WI38 (cell line): ENCODE results near the gene TSPY2.
"Not testable (repeated sequence)": the region's sequence is repeated elsewhere in the genome, so short reads cannot be mapped to it uniquely, and the experiment has no call there.

Experiments
- H3K4me3 ChIP-seq: 2 replicates; pipeline ENCODE4 v1.5.1; 2011; ENCODE audit warnings: low read depth, mild to moderate bottlenecking, control low read depth, low read length

The TSPY2 gene, protein sequence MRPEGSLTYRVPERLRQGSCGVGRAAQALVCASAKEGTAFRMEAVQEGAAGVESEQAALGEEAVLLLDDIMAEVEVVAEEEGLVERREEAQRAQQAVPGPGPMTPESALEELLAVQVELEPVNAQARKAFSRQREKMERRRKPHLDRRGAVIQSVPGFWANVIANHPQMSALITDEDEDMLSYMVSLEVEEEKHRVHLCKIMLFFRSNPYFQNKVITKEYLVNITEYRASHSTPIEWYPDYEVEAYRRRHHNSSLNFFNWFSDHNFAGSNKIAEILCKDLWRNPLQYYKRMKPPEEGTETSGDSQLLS

DNA sequence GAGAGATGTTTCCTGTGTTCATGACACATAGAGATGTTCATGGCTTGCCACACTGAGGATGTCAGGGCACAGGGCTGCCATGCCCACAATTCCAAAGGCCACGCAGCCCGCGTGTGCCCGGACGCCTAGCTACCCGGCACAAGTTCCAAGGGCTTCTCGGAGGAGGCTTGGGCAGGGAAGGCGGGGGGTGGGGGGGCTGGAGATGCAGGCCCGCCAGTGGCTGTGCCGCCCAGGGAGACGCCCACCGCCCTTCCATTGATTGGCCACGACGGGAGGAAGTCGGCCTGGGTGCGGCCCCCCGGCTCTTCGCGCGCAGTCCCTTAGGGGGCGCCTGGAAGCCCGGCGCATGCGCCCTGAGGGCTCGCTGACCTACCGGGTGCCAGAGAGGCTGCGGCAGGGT, at the start of gene TSPY2:
TSS of gene TSPY2 (plus strand) at position 301 of the 400 bp plus-strand sequence. CDS start at position 347, 46 bp downstream.
- not testable (repeated sequence) for H3K4me3 ChIP-seq

DNA sequence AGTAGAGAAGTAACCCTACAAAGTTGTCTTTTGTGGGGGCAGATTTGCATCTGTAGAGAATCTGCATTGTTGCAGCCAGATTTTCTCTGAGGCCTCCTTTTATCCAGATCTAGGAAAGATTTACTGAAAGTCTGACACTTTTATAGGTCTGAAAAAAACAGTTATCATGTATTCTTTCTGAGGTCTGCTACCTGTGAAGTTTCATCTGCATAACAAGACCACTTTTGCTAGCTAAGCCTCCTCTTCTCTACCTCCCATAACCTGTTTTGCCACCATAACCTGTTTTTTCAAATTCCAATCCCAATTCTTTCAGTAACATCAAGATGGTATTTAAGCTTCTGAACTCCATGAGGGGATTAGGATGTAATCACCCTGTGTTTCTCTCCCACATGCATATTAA, 36.5 kb upstream of the TSPY2 start:
- H3K4me3 ChIP-seq, result not testable (repeated sequence)

DNA sequence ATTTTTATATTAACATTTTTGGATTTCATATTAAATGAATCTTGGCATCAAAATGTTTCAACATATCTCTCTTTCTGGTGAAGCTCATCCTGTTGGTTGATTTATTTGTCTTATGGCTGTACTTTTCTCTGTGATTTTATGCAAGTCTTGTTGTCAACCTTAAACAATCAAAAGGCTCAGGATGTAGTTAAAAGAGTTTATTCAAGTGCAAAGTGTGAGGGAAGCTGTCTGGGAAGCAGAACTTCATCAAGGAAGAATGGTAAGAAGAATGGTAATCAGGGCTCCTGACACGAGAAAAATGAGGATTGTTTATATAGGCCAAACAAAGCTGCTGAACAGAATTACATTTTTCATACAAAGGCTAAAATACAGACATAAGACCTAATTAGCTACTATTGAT, 29.0 kb upstream of the TSPY2 start:
- not testable (repeated sequence) for H3K4me3 ChIP-seq

DNA sequence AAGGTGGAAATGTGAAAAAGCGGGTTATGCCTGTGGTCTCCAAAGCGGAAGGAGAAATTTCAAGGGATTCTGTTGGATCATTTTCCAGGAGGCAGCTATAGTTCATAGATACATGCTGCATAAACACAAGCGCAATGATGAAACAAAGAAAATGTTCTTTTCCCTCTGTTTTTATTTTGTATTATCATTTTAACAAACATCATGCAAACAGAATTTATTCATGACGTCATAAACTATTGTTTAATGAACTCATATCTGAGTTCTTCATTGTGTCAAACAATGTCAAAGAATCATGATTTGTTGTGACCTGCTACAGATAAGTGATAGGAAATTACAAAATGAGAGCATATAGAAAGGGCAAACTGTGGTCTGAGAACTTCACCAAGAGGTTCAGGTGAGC, 23.8 kb downstream of the TSPY2 start:
- not testable (repeated sequence) for H3K4me3 ChIP-seq
